ENCODE data around the gene FLT4.

FLT4 gene

DNA sequence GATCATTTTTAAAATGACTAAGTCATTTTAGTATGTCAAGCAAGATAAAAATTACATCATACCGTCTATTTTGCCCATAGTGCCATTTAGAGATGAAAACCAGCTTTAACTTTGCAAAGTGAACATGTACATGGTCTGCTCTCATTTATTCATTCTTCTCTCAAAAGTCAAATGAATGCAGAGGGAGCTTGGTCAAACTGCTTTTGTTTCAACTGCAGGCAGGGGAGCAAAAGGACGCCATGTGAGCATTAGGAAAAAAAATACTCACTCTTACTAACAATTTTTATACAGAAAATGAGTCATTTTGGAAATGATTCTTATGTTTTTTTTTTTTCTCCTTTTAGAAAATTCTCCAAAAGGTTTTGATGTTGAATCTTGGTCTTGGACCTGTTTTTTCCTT lies 73.8 kb downstream of the FLT4 start:
- Histone ChIP-seq H3K27me3 (ENCODE audit: control insufficient read depth in 1 of 2, insufficient read depth in 2 of 2, low read length in 2 of 2) (no peaks in the 10 kb centered on the region), H3K27ac (ENCODE audit: low read depth, low read length) (no peak overlapping the region), H3K9me3 (ENCODE audit: control insufficient read depth in 1 of 2, low read length in 2 of 2) (no peaks in the 10 kb centered on the region), H3K4me3 (ENCODE audit: low read depth in 1 of 2, low read length in 2 of 2) (no peak overlapping the region), H3K4me1 (ENCODE audit: control insufficient read depth in 1 of 2, insufficient read depth in 2 of 2, low read length in 2 of 2) (no peaks in the 10 kb centered on the region), H3K9ac (ENCODE audit: low read depth in 1 of 2, low read length in 2 of 2) (no peak overlapping the region), H3K36me3 (ENCODE audit: control insufficient read depth in 1 of 2, insufficient read depth in 2 of 2, low read length in 2 of 2) (peaks cover 16 to 58% of the 10 kb centered on the region in 2 donors)

DNA sequence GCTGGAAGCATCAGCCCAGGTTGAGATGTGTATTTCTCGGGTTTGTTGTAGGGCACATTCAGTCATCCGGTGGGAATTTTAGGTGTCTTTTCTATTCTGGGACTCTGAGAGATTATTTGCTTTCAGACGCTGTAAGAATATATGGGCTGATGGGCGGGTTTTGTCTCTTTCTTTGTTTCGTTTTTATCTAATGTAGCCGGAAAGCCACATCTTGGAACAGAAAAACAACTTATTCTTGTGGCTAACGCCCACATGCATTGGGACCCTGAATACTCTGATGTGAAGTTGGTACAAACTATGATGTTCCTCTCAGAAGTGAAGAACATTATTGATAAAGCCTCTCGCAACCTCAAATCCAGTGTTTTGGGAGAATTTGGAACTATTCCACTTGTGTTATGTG lies 80.5 kb downstream of the FLT4 start:
- Histone ChIP-seq H3K4me3 (ENCODE audit: low read depth in 1 of 2, low read length in 2 of 2) (no peak overlapping the region), H3K4me1 (ENCODE audit: control insufficient read depth in 1 of 2, insufficient read depth in 2 of 2, low read length in 2 of 2) (no peaks in the 10 kb centered on the region), H3K27me3 (ENCODE audit: control insufficient read depth in 1 of 2, insufficient read depth in 2 of 2, low read length in 2 of 2) (no peaks in the 10 kb centered on the region), H3K9me3 (ENCODE audit: control insufficient read depth in 1 of 2, low read length in 2 of 2) (no peaks in the 10 kb centered on the region), H3K27ac (ENCODE audit: low read depth, low read length) (no peak overlapping the region), H3K36me3 (ENCODE audit: control insufficient read depth in 1 of 2, insufficient read depth in 2 of 2, low read length in 2 of 2) (peaks cover 21 to 72% of the 10 kb centered on the region in 2 donors), H3K9ac (ENCODE audit: low read depth in 1 of 2, low read length in 2 of 2) (no peak overlapping the region)

- no peaks in the 10 kb centered on the region for H3K9me3 ChIP-seq (ENCODE audit: control insufficient read depth in 1 of 2, low read length in 2 of 2)
- H3K9ac ChIP-seq (ENCODE audit: low read depth in 1 of 2, low read length in 2 of 2), result no peak overlapping the region
- H3K36me3 ChIP-seq (ENCODE audit: control insufficient read depth in 1 of 2, insufficient read depth in 2 of 2, low read length in 2 of 2), result peaks cover 17 to 34% of the 10 kb centered on the region in 2 donors
- no peak overlapping the region for H3K4me3 ChIP-seq (ENCODE audit: low read depth in 1 of 2, low read length in 2 of 2)
- H3K27me3 ChIP-seq (ENCODE audit: control insufficient read depth in 1 of 2, insufficient read depth in 2 of 2, low read length in 2 of 2), result no peaks in the 10 kb centered on the region
- no peak overlapping the region for H3K27ac ChIP-seq (ENCODE audit: low read depth, low read length)
- no peaks in the 10 kb centered on the region for H3K4me1 ChIP-seq (ENCODE audit: control insufficient read depth in 1 of 2, insufficient read depth in 2 of 2, low read length in 2 of 2)
Measured at GRCh38 chr5:180563994-180564393, 85.4 kb downstream of the FLT4 start.

GRCh38 chr5:180558232-180558631 lies 91.2 kb downstream of the FLT4 start:
- Histone ChIP-seq H3K36me3 (ENCODE audit: control insufficient read depth in 1 of 2, insufficient read depth in 2 of 2, low read length in 2 of 2) (peaks cover 5 to 25% of the 10 kb centered on the region in 2 donors), H3K27me3 (ENCODE audit: control insufficient read depth in 1 of 2, insufficient read depth in 2 of 2, low read length in 2 of 2) (no peaks in the 10 kb centered on the region), H3K4me3 (ENCODE audit: low read depth in 1 of 2, low read length in 2 of 2) (no peak overlapping the region), H3K9ac (ENCODE audit: low read depth in 1 of 2, low read length in 2 of 2) (no peak overlapping the region), H3K27ac (ENCODE audit: low read depth, low read length) (no peak overlapping the region), H3K9me3 (ENCODE audit: control insufficient read depth in 1 of 2, low read length in 2 of 2) (no peaks in the 10 kb centered on the region), H3K4me1 (ENCODE audit: control insufficient read depth in 1 of 2, insufficient read depth in 2 of 2, low read length in 2 of 2) (no peaks in the 10 kb centered on the region)

DNA sequence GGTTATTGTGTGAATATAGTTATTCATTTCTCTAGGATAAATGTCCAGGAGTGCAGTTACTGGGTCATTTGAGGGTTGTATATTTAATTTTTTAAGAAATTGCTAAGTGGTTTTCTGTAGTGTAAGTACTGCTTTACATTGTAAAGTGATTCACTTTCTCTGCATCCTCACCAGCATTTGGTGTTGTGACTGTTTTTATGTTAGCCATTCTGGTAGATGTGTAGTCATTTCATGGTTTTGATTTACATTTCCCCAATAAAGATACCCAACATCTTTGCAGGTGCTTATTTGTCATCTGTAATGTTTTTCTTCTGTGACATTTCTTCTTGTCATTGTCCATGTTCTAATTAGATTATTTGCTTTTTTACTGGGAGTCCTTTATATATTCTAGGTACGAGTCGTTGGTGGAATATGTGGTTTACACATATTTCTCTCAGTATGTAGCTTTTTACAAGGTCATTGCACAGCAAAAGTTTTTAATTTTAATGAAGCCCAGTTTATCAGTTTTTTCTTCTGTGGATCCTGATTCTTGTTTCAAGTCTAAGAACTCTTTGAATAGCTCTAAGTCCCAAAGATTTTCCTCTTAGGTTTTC lies 92.1 kb downstream of the FLT4 start:
- H3K9me3 ChIP-seq (ENCODE audit: control insufficient read depth in 1 of 2, low read length in 2 of 2), result no peaks in the 10 kb centered on the region
- H3K36me3 ChIP-seq (ENCODE audit: control insufficient read depth in 1 of 2, insufficient read depth in 2 of 2, low read length in 2 of 2), result peaks cover 5 to 28% of the 10 kb centered on the region in 2 donors
- H3K27me3 ChIP-seq (ENCODE audit: control insufficient read depth in 1 of 2, insufficient read depth in 2 of 2, low read length in 2 of 2), result no peaks in the 10 kb centered on the region
- no peak overlapping the region for H3K27ac ChIP-seq (ENCODE audit: low read depth, low read length)
- H3K4me1 ChIP-seq (ENCODE audit: control insufficient read depth in 1 of 2, insufficient read depth in 2 of 2, low read length in 2 of 2), result no peaks in the 10 kb centered on the region
- H3K9ac ChIP-seq (ENCODE audit: low read depth in 1 of 2, low read length in 2 of 2), result no peak overlapping the region
- H3K4me3 ChIP-seq (ENCODE audit: low read depth in 1 of 2, low read length in 2 of 2), result no peak overlapping the region

DNA sequence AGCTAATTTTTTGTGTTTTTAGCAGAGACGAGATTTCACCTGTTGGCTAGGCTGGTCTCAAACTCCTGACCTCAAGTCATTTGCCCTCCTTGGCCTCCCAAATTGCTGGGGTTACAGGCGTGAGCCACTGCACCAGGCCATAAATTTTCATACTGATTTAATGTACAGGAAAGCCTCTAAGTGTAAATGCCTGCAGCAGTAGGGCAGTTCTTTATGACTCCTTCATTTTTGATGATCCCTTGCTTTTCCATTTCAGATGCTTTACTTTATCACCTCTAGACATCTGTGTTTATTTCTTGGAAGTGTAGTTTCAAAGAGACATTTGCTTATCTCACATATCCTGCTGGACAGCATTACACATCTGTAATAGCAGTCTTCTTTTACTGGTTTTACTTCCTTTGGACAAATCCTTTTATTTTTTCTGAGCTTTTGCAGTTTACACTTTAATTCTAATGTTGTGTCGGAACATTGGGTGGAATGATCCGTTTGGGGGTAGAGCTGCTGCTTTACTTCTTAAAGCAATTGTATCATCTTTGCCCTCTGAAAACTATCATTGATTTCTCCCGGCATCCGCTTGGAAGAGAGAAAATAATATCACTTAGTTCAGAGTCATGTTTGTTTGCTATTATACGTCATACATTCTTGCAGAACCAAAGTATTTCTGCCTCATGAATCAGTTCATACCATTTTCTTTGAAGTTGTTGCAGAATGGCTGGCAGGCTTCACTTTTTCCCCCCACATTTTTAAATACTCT lies 94.1 kb downstream of the FLT4 start:
- H3K4me1 ChIP-seq (ENCODE audit: control insufficient read depth in 1 of 2, insufficient read depth in 2 of 2, low read length in 2 of 2), result no peaks in the 10 kb centered on the region
- no peak overlapping the region for H3K9ac ChIP-seq (ENCODE audit: low read depth in 1 of 2, low read length in 2 of 2)
- H3K36me3 ChIP-seq (ENCODE audit: control insufficient read depth in 1 of 2, insufficient read depth in 2 of 2, low read length in 2 of 2), result peaks cover 5 to 32% of the 10 kb centered on the region in 2 donors

DNA sequence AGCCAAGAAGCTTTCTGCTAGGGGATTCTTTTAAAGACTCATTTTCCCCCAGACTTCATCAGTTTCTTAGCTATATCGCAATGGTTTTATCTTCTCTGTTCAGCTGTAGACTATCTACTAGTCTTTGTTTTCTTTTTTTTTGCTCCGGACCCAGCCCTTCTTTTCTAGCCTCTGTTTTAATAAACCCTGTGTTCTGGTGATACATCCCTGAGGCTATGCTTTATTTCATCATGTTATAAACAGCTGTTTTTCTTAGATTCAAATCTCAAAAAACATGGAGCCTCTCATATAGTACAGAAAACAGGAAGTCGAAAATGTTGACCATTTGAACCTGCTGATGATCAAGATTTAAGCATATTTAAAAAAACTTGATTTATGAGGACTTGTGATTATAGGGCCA lies 95.9 kb downstream of the FLT4 start:
- Histone ChIP-seq H3K4me1 (ENCODE audit: control insufficient read depth in 1 of 2, insufficient read depth in 2 of 2, low read length in 2 of 2) (peaks cover under 1 to 9% of the 10 kb centered on the region in 2 donors), H3K4me3 (ENCODE audit: low read depth in 1 of 2, low read length in 2 of 2) (no peak overlapping the region), H3K36me3 (ENCODE audit: control insufficient read depth in 1 of 2, insufficient read depth in 2 of 2, low read length in 2 of 2) (peaks cover 5 to 32% of the 10 kb centered on the region in 2 donors), H3K9me3 (ENCODE audit: control insufficient read depth in 1 of 2, low read length in 2 of 2) (no peaks in the 10 kb centered on the region), H3K9ac (ENCODE audit: low read depth in 1 of 2, low read length in 2 of 2) (no peak overlapping the region), H3K27ac (ENCODE audit: low read depth, low read length) (no peak overlapping the region), H3K27me3 (ENCODE audit: control insufficient read depth in 1 of 2, insufficient read depth in 2 of 2, low read length in 2 of 2) (no peaks in the 10 kb centered on the region)

More for the DNA sequence above, 94.1 kb downstream of the FLT4 start:
- no peak overlapping the region for H3K4me3 ChIP-seq (ENCODE audit: low read depth in 1 of 2, low read length in 2 of 2)
- no peak overlapping the region for H3K27ac ChIP-seq (ENCODE audit: low read depth, low read length)
- H3K9me3 ChIP-seq (ENCODE audit: control insufficient read depth in 1 of 2, low read length in 2 of 2), result no peaks in the 10 kb centered on the region
- no peaks in the 10 kb centered on the region for H3K27me3 ChIP-seq (ENCODE audit: control insufficient read depth in 1 of 2, insufficient read depth in 2 of 2, low read length in 2 of 2)
